IMR-90 (cell line): Measurements from ENCODE around the gene ANKRD44. TPM values are rescaled to one million over a fixed set of nuclear protein-coding genes. Genes with fewer than 3 reads are reported as not detected.

Experiments
- ATAC-seq: fragments of 200-7000 bp; cut with Tn5 transposase; 2 replicates; pipeline ENCODE4 v1.9.1; 2020; ENCODE audit warnings: low read depth, mild to moderate bottlenecking, moderate library complexity
- BruUV-seq: library from RNA; stranded (reverse); fragments of 400-500 nt; replicated peaks from 2 replicates; lab custom pipeline; 2021; lab: Mats Ljungman, UMichigan
- CTCF ChIA-PET: fragments of 300-600 bp; formaldehyde crosslinking; extraction: SDS; loops from one replicate; lab custom pipeline; 2021; ENCODE audit warnings: antibody characterized with exemption; lab: Yijun Ruan, JAX
- POLR2A ChIA-PET: fragments of 300-600 bp; sonication (Branson Sonifier 250); formaldehyde crosslinking; loops from one replicate; lab custom pipeline; 2022; ENCODE audit warnings: antibody characterized with exemption; ENCODE audit not compliant: unreplicated experiment; lab: Charles Lee
- DNase-seq: peaks from one replicate; pipeline ENCODE4 v3.0.0; 2013
- H2AFZ ChIP-seq: replicated peaks from 2 replicates; pipeline ENCODE3; 2013; ENCODE audit warnings: low read length, mild to moderate bottlenecking; ENCODE audit not compliant: poor library complexity
- H2AK5ac ChIP-seq: 2 replicates; pipeline ENCODE4 v1.6.1; 2013; ENCODE audit warnings: low read depth, low read length, inconsistent platforms
- H2AK9ac ChIP-seq: replicated peaks from 2 replicates; pipeline ENCODE3; 2013; ENCODE audit warnings: mild to moderate bottlenecking, low read depth, low read length, moderate library complexity; ENCODE audit not compliant: poor library complexity
- H2BK120ac ChIP-seq: 2 replicates; pipeline ENCODE4 v1.6.1; 2013; ENCODE audit warnings: low read depth, low read length, inconsistent platforms
- H2BK15ac ChIP-seq: 3 replicates; pipeline ENCODE4 v1.6.1; 2013; ENCODE audit warnings: low read depth, low read length, inconsistent platforms
- H2BK20ac ChIP-seq: 2 replicates; pipeline ENCODE4 v1.6.1; 2013; ENCODE audit warnings: low read depth, mild to moderate bottlenecking, inconsistent platforms, low read length, moderate library complexity
- H2BK5ac ChIP-seq: 2 replicates; pipeline ENCODE4 v1.6.1; 2013; ENCODE audit warnings: mild to moderate bottlenecking, low read depth, low read length, inconsistent platforms; ENCODE audit not compliant: poor library complexity, severe bottlenecking
- H3K14ac ChIP-seq: replicated peaks from 2 replicates; pipeline ENCODE4 v1.6.1; 2013; ENCODE audit warnings: low read depth, low read length, inconsistent platforms
- H3K18ac ChIP-seq: 2 replicates; pipeline ENCODE4 v1.6.1; 2013; ENCODE audit warnings: low read depth, low read length, control low read depth
- H3K23ac ChIP-seq: 2 replicates; pipeline ENCODE4 v1.6.1; 2013; ENCODE audit warnings: low read depth, low read length, inconsistent platforms
- H3K27ac ChIP-seq: 2 replicates; pipeline ENCODE4 v1.5.1; 2013; ENCODE audit warnings: mild to moderate bottlenecking, control low read depth, low read length; ENCODE audit not compliant: insufficient read depth
- H3K27me3 ChIP-seq: 2 replicates; pipeline ENCODE4 v1.6.1; 2013; ENCODE audit warnings: low read length; ENCODE audit not compliant: control insufficient read depth, insufficient read depth
- H3K36me3 ChIP-seq: 2 replicates; pipeline ENCODE4 v1.6.1; 2013; ENCODE audit warnings: low read length, mixed read lengths; ENCODE audit not compliant: control insufficient read depth, insufficient read depth
- H3K4ac ChIP-seq: 2 replicates; pipeline ENCODE4 v1.6.1; 2013; ENCODE audit warnings: low read depth, low read length, inconsistent platforms
- H3K4me1 ChIP-seq: 2 replicates; pipeline ENCODE4 v1.6.1; 2013; ENCODE audit warnings: low read length, mixed read lengths; ENCODE audit not compliant: control insufficient read depth, insufficient read depth
- H3K4me2 ChIP-seq: 2 replicates; pipeline ENCODE4 v1.6.1; 2013; ENCODE audit warnings: low read depth, mild to moderate bottlenecking, control low read depth, low read length, moderate library complexity
- H3K4me3 ChIP-seq: 2 replicates; pipeline ENCODE4 v1.5.1; 2013; ENCODE audit warnings: low read depth, mild to moderate bottlenecking, control low read depth, low read length, moderate library complexity; ENCODE audit not compliant: insufficient read depth
- H3K56ac ChIP-seq: 2 replicates; pipeline ENCODE4 v1.6.1; 2013; ENCODE audit warnings: low read length, inconsistent platforms; ENCODE audit not compliant: insufficient read depth; ENCODE audit errors: extremely low read depth
- H3K79me1 ChIP-seq, 2 experiments: 2 replicates each; pipeline ENCODE4 v1.6.1; 2013; ENCODE audit warnings: low read length in 2 of 2, inconsistent platforms in 1 of 2, low read depth in 1 of 2
- H3K9ac ChIP-seq: 2 replicates; pipeline ENCODE4 v1.6.1; 2013; ENCODE audit warnings: low read depth, low read length, control low read depth
- H3K9me1 ChIP-seq: 2 replicates; pipeline ENCODE4 v1.6.1; 2013; ENCODE audit warnings: low read length, inconsistent platforms; ENCODE audit not compliant: insufficient read depth
- H3K9me3 ChIP-seq: 2 replicates; pipeline ENCODE4 v1.6.1; 2013; ENCODE audit warnings: low read length; ENCODE audit not compliant: control insufficient read depth, insufficient read depth
- H4K20me1 ChIP-seq: 2 replicates; pipeline ENCODE4 v1.6.1; 2013; ENCODE audit warnings: low read length, inconsistent platforms; ENCODE audit not compliant: insufficient read depth
- H4K5ac ChIP-seq: 2 replicates; pipeline ENCODE4 v1.6.1; 2013; ENCODE audit warnings: mild to moderate bottlenecking, low read depth, low read length, control low read depth
- H4K8ac ChIP-seq, 2 experiments: 2 replicates each; pipeline ENCODE4 v1.6.1; 2013; ENCODE audit warnings: low read depth in 2 of 2, low read length in 2 of 2, control low read depth in 1 of 2, inconsistent platforms in 1 of 2
- H4K91ac ChIP-seq: 2 replicates; pipeline ENCODE4 v1.6.1; 2013; ENCODE audit warnings: low read depth, low read length, inconsistent platforms; ENCODE audit not compliant: insufficient read depth
- BHLHE40 ChIP-seq: fragments of 150-350 bp; IDR thresholded peaks from 2 replicates; pipeline ENCODE4 v1.6.1; 2016; ENCODE audit warnings: mild to moderate bottlenecking, low read depth, low read length
- CEBPB ChIP-seq: IDR thresholded peaks from 2 replicates; pipeline ENCODE4 v1.6.1; 2012; ENCODE audit warnings: low read depth, low read length, improper control_type of control experiment
- CHD1 ChIP-seq: IDR thresholded peaks from 2 replicates; pipeline ENCODE4 v1.6.1; 2012; ENCODE audit warnings: low read depth, low read length, improper control_type of control experiment
- FOS ChIP-seq: fragments of 150-350 bp; IDR thresholded peaks from 2 replicates; pipeline ENCODE4 v1.6.1; 2016; ENCODE audit warnings: low read depth, low read length
- MAFK ChIP-seq: IDR thresholded peaks from 2 replicates; pipeline ENCODE4 v1.6.1; 2012; ENCODE audit warnings: low read depth, low read length, improper control_type of control experiment
- MAZ ChIP-seq: IDR thresholded peaks from 2 replicates; pipeline ENCODE4 v1.6.1; 2012; ENCODE audit warnings: low read depth, mild to moderate bottlenecking, low read length, improper control_type of control experiment, moderate library complexity, borderline replicate concordance
- MXI1 ChIP-seq: IDR thresholded peaks from 2 replicates; pipeline ENCODE4 v1.6.1; 2012; ENCODE audit warnings: low read depth, mild to moderate bottlenecking, low read length, moderate library complexity, borderline replicate concordance
- NFE2L2 ChIP-seq: fragments of 150-350 bp; IDR thresholded peaks from 2 replicates; pipeline ENCODE4 v1.6.1; 2016; ENCODE audit warnings: low read depth, mild to moderate bottlenecking, low read length
- POLR2A ChIP-seq: IDR thresholded peaks from 2 replicates; pipeline ENCODE4 v1.6.1; 2012; ENCODE audit warnings: mild to moderate bottlenecking, low read depth, low read length
- RAD21 ChIP-seq: IDR thresholded peaks from 2 replicates; pipeline ENCODE4 v1.6.1; 2012; ENCODE audit warnings: low read length, improper control_type of control experiment
- RCOR1 ChIP-seq: IDR thresholded peaks from 2 replicates; pipeline ENCODE4 v1.6.1; 2012; ENCODE audit warnings: mild to moderate bottlenecking, low read length, improper control_type of control experiment; ENCODE audit not compliant: insufficient replicate concordance
- RFX5 ChIP-seq: IDR thresholded peaks from 2 replicates; pipeline ENCODE4 v1.8.0; 2012; ENCODE audit warnings: low read depth, mild to moderate bottlenecking, low read length, moderate library complexity
- SMC3 ChIP-seq: fragments of 150-350 bp; IDR thresholded peaks from 2 replicates; pipeline ENCODE4 v1.6.1; 2016; ENCODE audit warnings: low read depth, mild to moderate bottlenecking, antibody characterized with exemption, low read length, moderate library complexity
- WGBS, 2 experiments: methylation state at CpG; one replicate each; pipeline versions ENCODE4 v1.1.5 to v1.1.7; 2013; ENCODE audit warnings: missing lambda C conversion rate in 2 of 2; ENCODE audit not compliant: insufficient read length in 1 of 2; ENCODE audit errors: extremely low coverage in 2 of 2; 5-methylcytosine and 5-hydroxymethylcytosine counted together
- dilution Hi-C: fragments of 300-500 bp; cut with HindIII; formaldehyde crosslinking; loops from one replicate; pipeline ENCODE4 v1.14.3; 2018; ENCODE audit warnings: low sequenced_read_pairs; ENCODE audit not compliant: unreplicated experiment
- in situ Hi-C: fragments of 300-500 bp; cut with MboI; formaldehyde crosslinking; loops from 3 replicates; pipeline ENCODE4 v1.14.3; 2019; ENCODE audit warnings: low sequenced_read_pairs, inconsistent platforms, mixed read lengths
- intact Hi-C: fragments of 100-400 bp; cut with micrococcal nuclease; formaldehyde crosslinking; loops from 2 replicates; pipeline ENCODE4 v1.10.0; 2022
- polyA plus RNA-seq, 3 experiments: library from polyadenylated mRNA; depleted of rRNA; stranded (reverse); fragments of >200 nt; gene quantifications; 2 replicates each; pipeline ENCODE4 v1.2.3, GENCODE V29; 2012; ENCODE audit warnings: low replicate concordance in 1 of 3
- total RNA-seq: library from RNA; depleted of rRNA; stranded (reverse); fragments of >200 nt; gene quantifications from 2 replicates; pipeline ENCODE4 v1.2.3, GENCODE V29; 2012
- TF ChIP-seq, protein P1 (sequence below): fragments of 150-350 bp; IDR thresholded peaks from 2 replicates; pipeline ENCODE4 v1.6.1; 2016; ENCODE audit warnings: low read depth, mild to moderate bottlenecking, low read length, moderate library complexity, borderline replicate concordance
- TF ChIP-seq, protein P2 (sequence below): fragments of 150-350 bp; IDR thresholded peaks from 2 replicates; pipeline ENCODE4 v1.6.1; 2017; ENCODE audit warnings: mild to moderate bottlenecking, antibody characterized with exemption, low read length, low read depth
- TF ChIP-seq, protein P3 (sequence below): conservative IDR thresholded peaks from 2 replicates; pipeline ENCODE4 v1.5.1; 2012; ENCODE audit warnings: mild to moderate bottlenecking, low read depth, low read length, improper control_type of control experiment

The ANKRD44 gene
- total and polyA plus RNA-seq, 2 of the 4 experiments (the other 2 are of a cell fraction) = 5.2 to 15.6 TPM

DNA sequence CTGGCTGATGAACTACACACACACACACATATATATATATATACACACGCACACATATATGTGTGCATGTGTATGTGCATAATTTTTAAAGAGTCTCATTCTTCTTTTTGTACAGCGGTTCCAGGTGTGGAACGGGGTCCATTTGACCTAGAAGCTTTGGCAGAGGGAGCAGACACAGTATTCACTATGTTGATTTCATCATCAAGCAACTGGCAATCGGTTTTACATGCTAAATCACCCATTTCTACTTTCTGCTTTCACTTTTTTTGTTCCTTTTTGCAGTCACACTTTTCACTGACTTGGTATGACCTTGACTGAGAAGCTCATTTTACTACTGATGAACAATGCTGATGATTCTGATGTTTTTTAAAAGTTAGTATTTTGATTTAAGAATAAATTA lies 321.1 kb downstream of the ANKRD44 start:
- Histone ChIP-seq H3K4ac (no peak overlapping the region), H3K9me1 (no peaks in the 10 kb centered on the region), H3K27me3 (no peaks in the 10 kb centered on the region), H3K56ac (no peak overlapping the region), H2BK20ac (no peak overlapping the region), H4K8ac (no peak overlapping the region), H4K5ac (no peak overlapping the region), H2BK15ac (0 out of 3 replicates have a peak overlapping the region, but pooled peaks have one; percentile 42), H2BK120ac (0 out of 2 replicates have a peak overlapping the region, but pooled peaks have one; percentile 10), H2AK9ac (no peak overlapping the region), H3K79me1 (no peaks in the 10 kb centered on the region), H3K14ac (no peak overlapping the region), H4K91ac (no peak overlapping the region), H3K23ac (no peak overlapping the region), H2AK5ac (no peak overlapping the region), H2AFZ (no peak overlapping the region), H3K9ac (no peak overlapping the region), H3K27ac (no peak overlapping the region), H3K4me1 (peaks cover 4% of the 10 kb centered on the region; the same call in 1 of the 2 replicates), H3K9me3 (peaks cover 2% of the 10 kb centered on the region), H3K4me2 (no peak overlapping the region), H4K20me1 (no peaks in the 10 kb centered on the region), H3K4me3 (no peak overlapping the region), H3K18ac (no peak overlapping the region), H3K36me3 (no peaks in the 10 kb centered on the region), H2BK5ac (no peak overlapping the region)
- intact Hi-C loops (loop anchor here (5.0 kb wide), 1 partner anchor 62 kb away; the partner anchor contains the start of gene PGAP1), dilution Hi-C loops (no loop called here), in situ Hi-C loops (no loop called here)
- no peak for TF ChIP-seq RFX5
- no peak for TF ChIP-seq CHD1
- TF ChIP-seq NFE2L2 = no peak
- TF ChIP-seq, protein P1, sequence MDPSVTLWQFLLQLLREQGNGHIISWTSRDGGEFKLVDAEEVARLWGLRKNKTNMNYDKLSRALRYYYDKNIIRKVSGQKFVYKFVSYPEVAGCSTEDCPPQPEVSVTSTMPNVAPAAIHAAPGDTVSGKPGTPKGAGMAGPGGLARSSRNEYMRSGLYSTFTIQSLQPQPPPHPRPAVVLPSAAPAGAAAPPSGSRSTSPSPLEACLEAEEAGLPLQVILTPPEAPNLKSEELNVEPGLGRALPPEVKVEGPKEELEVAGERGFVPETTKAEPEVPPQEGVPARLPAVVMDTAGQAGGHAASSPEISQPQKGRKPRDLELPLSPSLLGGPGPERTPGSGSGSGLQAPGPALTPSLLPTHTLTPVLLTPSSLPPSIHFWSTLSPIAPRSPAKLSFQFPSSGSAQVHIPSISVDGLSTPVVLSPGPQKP = no peak
- TF ChIP-seq, protein P2, sequence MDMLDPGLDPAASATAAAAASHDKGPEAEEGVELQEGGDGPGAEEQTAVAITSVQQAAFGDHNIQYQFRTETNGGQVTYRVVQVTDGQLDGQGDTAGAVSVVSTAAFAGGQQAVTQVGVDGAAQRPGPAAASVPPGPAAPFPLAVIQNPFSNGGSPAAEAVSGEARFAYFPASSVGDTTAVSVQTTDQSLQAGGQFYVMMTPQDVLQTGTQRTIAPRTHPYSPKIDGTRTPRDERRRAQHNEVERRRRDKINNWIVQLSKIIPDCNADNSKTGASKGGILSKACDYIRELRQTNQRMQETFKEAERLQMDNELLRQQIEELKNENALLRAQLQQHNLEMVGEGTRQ = no peak
- TF ChIP-seq CEBPB = no peak
- no peak for TF ChIP-seq RAD21
- TF ChIP-seq POLR2A = no peak
- TF ChIP-seq MXI1 = no peak
- TF ChIP-seq BHLHE40 = no peak
- TF ChIP-seq MAZ = no peak
- no peak for TF ChIP-seq SMC3
- no peak for TF ChIP-seq RCOR1
- TF ChIP-seq, protein P3, sequence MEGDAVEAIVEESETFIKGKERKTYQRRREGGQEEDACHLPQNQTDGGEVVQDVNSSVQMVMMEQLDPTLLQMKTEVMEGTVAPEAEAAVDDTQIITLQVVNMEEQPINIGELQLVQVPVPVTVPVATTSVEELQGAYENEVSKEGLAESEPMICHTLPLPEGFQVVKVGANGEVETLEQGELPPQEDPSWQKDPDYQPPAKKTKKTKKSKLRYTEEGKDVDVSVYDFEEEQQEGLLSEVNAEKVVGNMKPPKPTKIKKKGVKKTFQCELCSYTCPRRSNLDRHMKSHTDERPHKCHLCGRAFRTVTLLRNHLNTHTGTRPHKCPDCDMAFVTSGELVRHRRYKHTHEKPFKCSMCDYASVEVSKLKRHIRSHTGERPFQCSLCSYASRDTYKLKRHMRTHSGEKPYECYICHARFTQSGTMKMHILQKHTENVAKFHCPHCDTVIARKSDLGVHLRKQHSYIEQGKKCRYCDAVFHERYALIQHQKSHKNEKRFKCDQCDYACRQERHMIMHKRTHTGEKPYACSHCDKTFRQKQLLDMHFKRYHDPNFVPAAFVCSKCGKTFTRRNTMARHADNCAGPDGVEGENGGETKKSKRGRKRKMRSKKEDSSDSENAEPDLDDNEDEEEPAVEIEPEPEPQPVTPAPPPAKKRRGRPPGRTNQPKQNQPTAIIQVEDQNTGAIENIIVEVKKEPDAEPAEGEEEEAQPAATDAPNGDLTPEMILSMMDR = no peak
- TF ChIP-seq FOS = no peak
- TF ChIP-seq MAFK = no peak
- ATAC-seq (no peak), DNase-seq (no peak)
- ChIA-PET CTCF (interaction anchor here (0.6 kb wide), 1 partner anchor 72 kb away, joined by 4 read pairs; no protein-coding TSS in a partner anchor), POLR2A (no interaction called here)
- 85% methylated on average over 2 of the region's 4 CpGs; no CpG with 5 or more reads in 1 of the 2 experiments for WGBS, 2 experiments
- no TSS peak for BruUV-seq
